K562 (cell line): Measurements from ENCODE around the gene CHIC2. TPM values are rescaled to one million over a fixed set of nuclear protein-coding genes. Genes with fewer than 3 reads are reported as not detected.

ENCODE experiments used
- ATAC-seq: fragments of 200-7000 bp; cut with Tn5 transposase; 3 replicates; pipeline ENCODE4 v1.9.1; 2020; ENCODE audit warnings: moderate library complexity
- BruUV-seq: library from RNA; stranded (reverse); fragments of 400-500 nt; replicated peaks from 2 replicates; lab custom pipeline; 2021; lab: Mats Ljungman, UMichigan
- CTCF ChIA-PET: fragments of 300-600 bp; formaldehyde crosslinking; extraction: SDS; loops from one replicate; lab custom pipeline; 2021; ENCODE audit warnings: low intra/inter-chr PET ratio; lab: Yijun Ruan, JAX
- POLR2A ChIA-PET: fragments of 300-600, 350-650 bp; sonication (Branson Sonifier 250); formaldehyde crosslinking; extraction: SDS; loops from one replicate; lab custom pipeline; 2021; ENCODE audit warnings: antibody characterized with exemption, inconsistent platforms; lab: Yijun Ruan, JAX
- DNase-seq, 4 experiments: peaks; one replicate each; pipeline versions ENCODE4 v3.0.0 to v3.0.0-alpha.2; 2011 to 2018; ENCODE audit warnings: low spot score in 3 of 4, mixed read lengths in 3 of 4; ENCODE audit errors: extremely low read depth in 1 of 4
- FAIRE-seq: peaks from 2 replicates; lab custom pipeline; 2011; peaks lifted over from hg19 to GRCh38; lab: Jason Lieb, UNC
- H2AFZ ChIP-seq: 2 replicates; pipeline ENCODE4 v1.6.0; 2011; ENCODE audit warnings: low read depth, low read length, control low read depth, inconsistent platforms
- H3K27ac ChIP-seq: fragments of 200-600 bp; 3 replicates; pipeline ENCODE4 v1.8.0; 2011; ENCODE audit warnings: low read depth, mild to moderate bottlenecking, control low read depth, inconsistent platforms, low read length, moderate library complexity, mixed read lengths; ENCODE audit errors: extremely low read depth
- H3K27me3 ChIP-seq, 2 experiments: fragments of 300-600 bp in 1 of 2; 2 replicates in 1 of 2; 3 replicates in 1 of 2; pipeline versions ENCODE4 v1.6.0 to v1.8.0; 2011; ENCODE audit warnings: inconsistent platforms in 2 of 2, low read length in 2 of 2, mild to moderate bottlenecking in 1 of 2, mixed read lengths in 1 of 2, moderate library complexity in 1 of 2; ENCODE audit not compliant: control insufficient read depth in 2 of 2, insufficient read depth in 2 of 2
- H3K36me3 ChIP-seq: fragments of 300-600 bp; 3 replicates; pipeline ENCODE4 v1.8.0; 2011; ENCODE audit warnings: mild to moderate bottlenecking, low read length, inconsistent platforms; ENCODE audit not compliant: control insufficient read depth, insufficient read depth
- H3K4me1 ChIP-seq, 2 experiments: fragments of 200-600 bp in 1 of 2; replicated peaks in 1 of 2; 2 replicates in 1 of 2; 3 replicates in 1 of 2; pipeline versions ENCODE4 v1.5.1 to v1.8.0; 2011; ENCODE audit warnings: inconsistent platforms in 2 of 2, low read length in 2 of 2, mild to moderate bottlenecking in 1 of 2, mixed read lengths in 1 of 2, moderate library complexity in 1 of 2; ENCODE audit not compliant: control insufficient read depth in 2 of 2, insufficient read depth in 2 of 2
- H3K4me2 ChIP-seq: 2 replicates; pipeline ENCODE4 v1.6.1; 2011; ENCODE audit warnings: low read length, control low read depth, inconsistent platforms, mixed read lengths; ENCODE audit not compliant: insufficient read depth
- H3K4me3 ChIP-seq: fragments of 200-600 bp; sonication (generic), shearing (Covaris generic); 2 replicates; pipeline ENCODE4 v1.5.1; 2016; ENCODE audit warnings: control low read depth, inconsistent platforms
- H3K79me2 ChIP-seq: fragments of 200-600 bp; 3 replicates; pipeline ENCODE4 v1.8.0; 2011; ENCODE audit warnings: low read length, inconsistent platforms; ENCODE audit not compliant: control insufficient read depth, insufficient read depth
- H3K9ac ChIP-seq, 2 experiments: 2 replicates each; pipeline versions ENCODE4 v1.6.0 to v1.6.1; 2011; ENCODE audit warnings: low read depth in 2 of 2, low read length in 2 of 2, control low read depth in 1 of 2, inconsistent platforms in 1 of 2, mild to moderate bottlenecking in 1 of 2, mixed read lengths in 1 of 2; ENCODE audit not compliant: insufficient read depth in 1 of 2
- H3K9me1 ChIP-seq: one replicate; pipeline ENCODE4 v1.6.0; 2011; ENCODE audit warnings: inconsistent platforms, mild to moderate bottlenecking, low read length, moderate library complexity; ENCODE audit not compliant: control insufficient read depth, insufficient read depth
- H3K9me3 ChIP-seq: replicated peaks from 2 replicates; pipeline ENCODE4 v1.5.1; 2011; ENCODE audit warnings: low read depth, low read length, inconsistent platforms; ENCODE audit not compliant: control insufficient read depth, insufficient read depth
- H4K20me1 ChIP-seq: replicated peaks from 2 replicates; pipeline ENCODE4 v1.6.1; 2011; ENCODE audit warnings: low read length, inconsistent platforms, mixed read lengths; ENCODE audit not compliant: control insufficient read depth, insufficient read depth
- BDP1 ChIP-seq: IDR thresholded peaks from 3 replicates; pipeline ENCODE4 v1.6.1; 2011; ENCODE audit not compliant: insufficient read length, insufficient read depth
- DDX20 ChIP-seq: fragments of 450-650 bp; IDR thresholded peaks from 2 replicates; pipeline ENCODE4 v1.6.1; 2016; ENCODE audit warnings: missing genetic modification characterization, low read depth, mild to moderate bottlenecking, missing compliant biosample characterization, moderate library complexity
- GABPB1 ChIP-seq: sonication (generic); formaldehyde crosslinking; IDR thresholded peaks from 2 replicates; pipeline ENCODE4 v1.8.0; 2022; ENCODE audit warnings: mild to moderate bottlenecking, missing genetic modification reagents
- MBD2 ChIP-seq: sonication (generic); IDR thresholded peaks from 2 replicates; pipeline ENCODE4 v1.6.1; 2016; ENCODE audit warnings: low read depth, borderline replicate concordance
- MCM5 ChIP-seq: fragments of 450-650 bp; IDR thresholded peaks from 2 replicates; pipeline ENCODE4 v1.6.1; 2016; ENCODE audit warnings: low read depth
- MYC ChIP-seq, 2 experiments: fragments of 250-450 bp in 1 of 2; sonication (Bioruptor Pico) in 1 of 2; IDR thresholded peaks; 2 replicates each; pipeline versions ENCODE4 v1.5.1 to v1.6.1; 2012 to 2021; ENCODE audit warnings: low read depth in 2 of 2, borderline replicate concordance in 1 of 2, improper control_type of control experiment in 1 of 2, low read length in 1 of 2, mild to moderate bottlenecking in 1 of 2, moderate library complexity in 1 of 2
- NONO ChIP-seq, 2 experiments: fragments of 200-400 bp in 1 of 2; fragments of 450-650 bp in 1 of 2; formaldehyde crosslinking in 1 of 2; IDR thresholded peaks; 2 replicates each; pipeline ENCODE4 v1.6.1; 2017; ENCODE audit warnings: low read depth in 2 of 2, mild to moderate bottlenecking in 2 of 2, moderate library complexity in 2 of 2, low read length in 1 of 2
- PML ChIP-seq: IDR thresholded peaks from 2 replicates; pipeline ENCODE4 v1.6.1; 2012; ENCODE audit warnings: low read length, inconsistent platforms
- PRMT5 ChIP-seq: sonication (generic); formaldehyde crosslinking; IDR thresholded peaks from 2 replicates; pipeline ENCODE4 v1.5.0; 2020; ENCODE audit warnings: missing genetic modification reagents
- ZNF311 ChIP-seq: fragments of 250-450 bp; sonication (Bioruptor Pico); IDR thresholded peaks from 2 replicates; pipeline ENCODE4 v1.4.0; 2020; ENCODE audit warnings: mild to moderate bottlenecking, moderate library complexity
- ZNF780A ChIP-seq: fragments of 250-450 bp; sonication (Bioruptor Pico); IDR thresholded peaks from 2 replicates; pipeline ENCODE4 v1.5.0; 2021; ENCODE audit warnings: mild to moderate bottlenecking
- WGBS: fragments of 100-300 bp; shearing (Covaris generic); methylation state at CpG from one replicate; pipeline ENCODE4 v1.1.6; 2016; ENCODE audit warnings: low coverage, mixed read lengths; ENCODE audit not compliant: insufficient coverage; ENCODE audit errors: missing lambda C conversion rate; 5-methylcytosine and 5-hydroxymethylcytosine counted together
- in situ Hi-C: fragments of 300-500 bp; cut with MboI; formaldehyde crosslinking; loops from 4 replicates; pipeline ENCODE4 v1.15.0; 2018; ENCODE audit warnings: inconsistent platforms, mixed read lengths
- intact Hi-C: fragments of 100-400 bp; cut with micrococcal nuclease; formaldehyde crosslinking; loops from 2 replicates; pipeline ENCODE4 v1.14.2; 2022
- polyA plus RNA-seq, 8 experiments: library from polyadenylated mRNA; depleted of rRNA in 4 of 8; stranded (reverse) in 5 of 8; unstranded in 3 of 8; fragments of >200 nt; fragmentation: Nextera tagmentation in 2 of 8; fragmentation: Illumina TruSeq in 1 of 8; extraction: Ambion mirVana in 2 of 8; extraction: Trizol in 1 of 8; gene quantifications; 2 replicates each; pipeline versions ENCODE4 v1.2.1 to v1.2.3, GENCODE V29; 2011 to 2014; ENCODE audit warnings: inconsistent platforms in 1 of 8, missing spikeins in 1 of 8
- total RNA-seq, 7 experiments: library from RNA; depleted of rRNA in 6 of 7; stranded (reverse); fragments of >200 nt in 6 of 7; fragmentation: Illumina TruSeq in 2 of 7; extraction: Trizol in 2 of 7; gene quantifications; 2 replicates each; pipeline versions ENCODE4 v1.2.1 to v1.2.3, GENCODE V29; 2011 to 2021; ENCODE audit warnings: low replicate concordance in 1 of 7
- TF ChIP-seq, protein P1 (sequence below): fragments of 450-650 bp; IDR thresholded peaks from 2 replicates; pipeline ENCODE4 v1.6.1; 2017; ENCODE audit warnings: mild to moderate bottlenecking, moderate library complexity
- TF ChIP-seq, protein P2 (sequence below): sonication (generic); formaldehyde crosslinking; IDR thresholded peaks from 2 replicates; pipeline ENCODE4 v1.4.0; 2020; ENCODE audit warnings: mild to moderate bottlenecking, missing genetic modification reagents
- TF ChIP-seq, protein P3 (sequence below): sonication (generic); formaldehyde crosslinking; IDR thresholded peaks from 2 replicates; pipeline ENCODE4 v1.8.0; 2022; ENCODE audit warnings: mild to moderate bottlenecking, missing genetic modification reagents

Gene CHIC2
- total and polyA plus RNA-seq, 9 of the 15 experiments (the other 6 are each of a cell fraction or from before 2014, with no cell fraction given): 0.89 to 25.1 (median 12.1) TPM

DNA sequence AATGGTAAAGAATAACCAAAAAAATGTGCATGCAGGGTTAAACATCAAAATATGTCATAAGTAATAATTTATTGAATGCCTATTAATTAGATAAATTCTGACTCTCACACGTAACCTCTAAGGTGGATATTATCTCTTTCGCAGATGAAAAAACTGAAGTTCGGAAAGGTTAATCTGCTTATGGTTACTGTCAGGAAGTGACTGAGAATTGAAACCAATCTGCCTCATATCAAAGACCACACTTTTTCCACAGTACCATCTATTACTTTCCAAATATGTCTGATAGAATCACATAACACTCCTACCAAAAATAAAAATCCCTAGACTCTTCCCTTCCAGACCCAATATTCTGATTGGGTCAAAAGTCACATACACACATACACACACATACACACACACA is 6.2 kb downstream of the CHIC2 start:
- FAIRE-seq: no peak
- intact Hi-C loops: no loop called here
- POLR2A ChIA-PET: interaction anchor here (2.1 kb wide), 1 partner anchor 8 kb away, joined by 8 read pairs; no protein-coding TSS in a partner anchor

DNA sequence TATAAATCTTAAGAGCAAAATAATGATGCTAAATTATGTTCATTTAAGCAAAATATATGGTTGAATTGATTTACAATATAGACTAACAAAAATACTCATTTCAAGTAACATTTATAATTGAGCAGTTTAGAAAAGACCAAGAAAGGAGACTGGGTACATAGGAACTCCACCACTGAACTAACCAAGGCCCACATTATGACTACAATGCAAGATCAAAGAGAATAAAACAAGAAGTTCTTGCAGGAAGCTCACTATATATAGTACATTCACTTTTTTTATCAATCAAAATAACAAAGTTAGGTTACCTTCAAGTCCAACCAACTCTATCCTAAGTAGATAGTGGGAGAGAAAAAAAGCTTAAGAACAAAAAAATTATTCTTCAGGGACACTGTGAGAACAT is 8.0 kb downstream of the CHIC2 start:
- ATAC-seq: no peak
- H3K4me2 ChIP-seq: no peak overlapping the region
- CTCF ChIA-PET: no interaction called here
- TF ChIP-seq MCM5 (no peak), ZNF311 (no peak), GABPB1 (CRISPR knock-in tag) (no peak), ZNF780A (CRISPR knock-in tag) (no peak), PRMT5 (CRISPR knock-in tag) (no peak), MYC (IDR thresholded peaks at IDR 0.05; ENCODE audit: low read depth, low read length) (no peak), MYC (CRISPR knock-in tag; IDR thresholded peaks at IDR 0.05; ENCODE audit: borderline replicate concordance, low read depth) (no peak), BDP1 (no peak), MBD2 (no peak), NONO (IDR thresholded peaks at IDR 0.05; ENCODE audit: low read depth in 2 of 2, low read length in 1 of 2) (no peak)
- TF ChIP-seq, protein P1, sequence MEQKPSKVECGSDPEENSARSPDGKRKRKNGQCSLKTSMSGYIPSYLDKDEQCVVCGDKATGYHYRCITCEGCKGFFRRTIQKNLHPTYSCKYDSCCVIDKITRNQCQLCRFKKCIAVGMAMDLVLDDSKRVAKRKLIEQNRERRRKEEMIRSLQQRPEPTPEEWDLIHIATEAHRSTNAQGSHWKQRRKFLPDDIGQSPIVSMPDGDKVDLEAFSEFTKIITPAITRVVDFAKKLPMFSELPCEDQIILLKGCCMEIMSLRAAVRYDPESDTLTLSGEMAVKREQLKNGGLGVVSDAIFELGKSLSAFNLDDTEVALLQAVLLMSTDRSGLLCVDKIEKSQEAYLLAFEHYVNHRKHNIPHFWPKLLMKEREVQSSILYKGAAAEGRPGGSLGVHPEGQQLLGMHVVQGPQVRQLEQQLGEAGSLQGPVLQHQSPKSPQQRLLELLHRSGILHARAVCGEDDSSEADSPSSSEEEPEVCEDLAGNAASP: no peak
- TF ChIP-seq, protein P2, sequence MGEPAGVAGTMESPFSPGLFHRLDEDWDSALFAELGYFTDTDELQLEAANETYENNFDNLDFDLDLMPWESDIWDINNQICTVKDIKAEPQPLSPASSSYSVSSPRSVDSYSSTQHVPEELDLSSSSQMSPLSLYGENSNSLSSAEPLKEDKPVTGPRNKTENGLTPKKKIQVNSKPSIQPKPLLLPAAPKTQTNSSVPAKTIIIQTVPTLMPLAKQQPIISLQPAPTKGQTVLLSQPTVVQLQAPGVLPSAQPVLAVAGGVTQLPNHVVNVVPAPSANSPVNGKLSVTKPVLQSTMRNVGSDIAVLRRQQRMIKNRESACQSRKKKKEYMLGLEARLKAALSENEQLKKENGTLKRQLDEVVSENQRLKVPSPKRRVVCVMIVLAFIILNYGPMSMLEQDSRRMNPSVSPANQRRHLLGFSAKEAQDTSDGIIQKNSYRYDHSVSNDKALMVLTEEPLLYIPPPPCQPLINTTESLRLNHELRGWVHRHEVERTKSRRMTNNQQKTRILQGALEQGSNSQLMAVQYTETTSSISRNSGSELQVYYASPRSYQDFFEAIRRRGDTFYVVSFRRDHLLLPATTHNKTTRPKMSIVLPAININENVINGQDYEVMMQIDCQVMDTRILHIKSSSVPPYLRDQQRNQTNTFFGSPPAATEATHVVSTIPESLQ (CRISPR knock-in tag): no peak

More for the DNA sequence above, 6.2 kb downstream of the CHIC2 start:
- Histone ChIP-seq H3K36me3 (no peaks in the 10 kb centered on the region), H3K9me3 (no peaks in the 10 kb centered on the region), H3K9me1 (no peaks in the 10 kb centered on the region), H3K79me2 (peaks cover 81% of the 10 kb centered on the region), H4K20me1 (peaks cover 4% of the 10 kb centered on the region; the same call in 1 of the 2 replicates), H3K4me1 (peaks cover 0 to 4% of the 10 kb centered on the region in 2 experiments; a peak in 2 of 5 replicates), H3K27me3 (no peaks in the 10 kb centered on the region), H3K4me3 (no peak overlapping the region), H2AFZ (no peak overlapping the region), H3K9ac (no peak overlapping the region), H3K27ac (no peak overlapping the region), H3K4me2 (no peak overlapping the region)
- no peak for ATAC-seq
- TF ChIP-seq DDX20 (tag): no peak
- TF ChIP-seq, protein P3, sequence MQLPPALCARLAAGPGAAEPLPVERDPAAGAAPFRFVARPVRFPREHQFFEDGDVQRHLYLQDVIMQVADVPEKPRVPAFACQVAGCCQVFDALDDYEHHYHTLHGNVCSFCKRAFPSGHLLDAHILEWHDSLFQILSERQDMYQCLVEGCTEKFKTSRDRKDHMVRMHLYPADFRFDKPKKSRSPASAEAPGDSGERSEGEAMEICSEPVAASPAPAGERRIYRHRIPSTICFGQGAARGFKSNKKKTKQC (CRISPR knock-in tag): no peak
- TF ChIP-seq PML: no peak
- DNase-seq: no peak
- 80% methylated on average over 3 of the region's 3 CpGs for whole genome bisulfite sequencing
- no TSS peak for BruUV-seq
- in situ Hi-C loops: no loop called here
- CTCF ChIA-PET: no interaction called here

More for the DNA sequence above, 8.0 kb downstream of the CHIC2 start:
- Histone ChIP-seq H3K36me3 (no peaks in the 10 kb centered on the region), H3K9me3 (no peaks in the 10 kb centered on the region), H3K27ac (no peak overlapping the region), H2AFZ (no peak overlapping the region), H3K79me2 (peaks cover 65% of the 10 kb centered on the region), H3K4me1 (peaks cover 0 to 4% of the 10 kb centered on the region in 2 experiments; a peak in 2 of 5 replicates), H3K4me3 (no peak overlapping the region), H3K9ac (no peak overlapping the region), H3K9me1 (no peaks in the 10 kb centered on the region), H3K27me3 (no peaks in the 10 kb centered on the region), H4K20me1 (peaks cover 4% of the 10 kb centered on the region; the same call in 1 of the 2 replicates)
- FAIRE-seq (no peak), DNase-seq (no peak)
- POLR2A ChIA-PET: interaction anchor here (1.4 to 1.5 kb wide), 2 partner anchors 16 to 29 kb away, joined by 3 to 4 read pairs; no protein-coding TSS in a partner anchor
- intact Hi-C loops: no loop called here
- no TSS peak for BruUV-seq
- in situ Hi-C loops: no loop called here
